Tibial artery (tissue), 4 donors: ENCODE results near the gene CKAP5.

Experiments used
- DNase-seq, 2 donors: peaks; one replicate each; pipeline ENCODE4 v3.0.0-alpha.2; 2019
- H3K27ac ChIP-seq, 2 donors: fragments of 200-600 bp; sonication (generic) in 1 of 2; 1 replicate in 1 of 2; 2 replicates in 1 of 2; pipeline ENCODE4 v1.5.1; 2018 to 2019; ENCODE audit warnings: mild to moderate bottlenecking in 1 of 2
- H3K27me3 ChIP-seq, 2 donors: fragments of 200-600 bp; sonication (generic) in 1 of 2; one replicate each; pipeline versions ENCODE4 v1.5.1 to v1.6.0; 2016 to 2019
- H3K36me3 ChIP-seq, 3 donors: fragments of 200-600 bp; sonication (generic) in 2 of 3; one replicate each; pipeline ENCODE4 v1.5.1; 2016 to 2019; ENCODE audit warnings: mild to moderate bottlenecking in 2 of 3
- H3K4me1 ChIP-seq, 4 donors: fragments of 200-600 bp; sonication (generic) in 2 of 4; 1 replicate in 3 of 4; 2 replicates in 1 of 4; pipeline ENCODE4 v1.5.1; 2016 to 2019
- H3K4me3 ChIP-seq, 2 donors: fragments of 200-600 bp; sonication (generic) in 1 of 2; 1 replicate in 1 of 2; 2 replicates in 1 of 2; pipeline ENCODE4 v1.5.1; 2018 to 2019; ENCODE audit warnings: mild to moderate bottlenecking in 2 of 2
- H3K9me3 ChIP-seq, 3 donors: fragments of 200-600 bp; sonication (generic) in 1 of 3; one replicate each; pipeline ENCODE4 v1.5.1; 2016 to 2019
- CTCF ChIP-seq, 2 experiments: fragments of 200-600 bp in 1 of 2; fragments of 450-650 bp in 1 of 2; IDR thresholded peaks; one replicate each; pipeline ENCODE4 v1.5.1; 2017 to 2019; ENCODE audit warnings: antibody characterized with exemption in 2 of 2, mild to moderate bottlenecking in 1 of 2, moderate library complexity in 1 of 2
- intact Hi-C: fragments of 100-400 bp; cut with DNase I; formaldehyde crosslinking; loops from one replicate; pipeline ENCODE4 v1.15.0; 2023; ENCODE audit warnings: low total_unique reads

CKAP5 gene

GRCh38 chr11:46705070-46705688 is 140.9 kb downstream of the CKAP5 start:
- H3K4me3 ChIP-seq, result no peak overlapping the region
- TF ChIP-seq CTCF (IDR thresholded peaks at IDR 0.05), result no peak
- H3K9me3 ChIP-seq, result no peaks in the 10 kb centered on the region
- no peak overlapping the region for H3K27ac ChIP-seq
- DNase-seq, result no peak
- peaks cover 0 to 24% (median 17%) of the 10 kb centered on the region in 4 donors for H3K4me1 ChIP-seq
- H3K36me3 ChIP-seq, result peaks cover 33 to 67% (median 55%) of the 10 kb centered on the region in 3 donors
- H3K27me3 ChIP-seq, result no peaks in the 10 kb centered on the region
- intact Hi-C loops, result no loop called here

- intact Hi-C loops, result no loop called here
- Histone ChIP-seq H3K27ac (peak overlapping the region; percentile 78 to 92), H3K9me3 (no peaks in the 10 kb centered on the region), H3K4me3 (peak overlapping the region; percentile 70 to 91), H3K4me1 (peaks cover 0 to 57% (median 52%) of the 10 kb centered on the region in 4 donors), H3K36me3 (peaks cover 24 to 46% (median 38%) of the 10 kb centered on the region in 3 donors), H3K27me3 (no peaks in the 10 kb centered on the region)
- TF ChIP-seq CTCF (IDR thresholded peaks at IDR 0.05), result no peak
- DNase-seq, result no peak
These were observed 144.9 kb downstream of the CKAP5 start for GRCh38 chr11:46701078-46701654.

- Histone ChIP-seq H3K27ac (peak within 1 kb of the TSS; percentile 78 to 92), H3K36me3 (peaks cover 22 to 46% (median 38%) of the 10 kb centered on the region in 3 donors), H3K4me3 (peak within 1 kb of the TSS; percentile 70 to 91), H3K9me3 (no peaks in the 10 kb centered on the region), H3K27me3 (no peaks in the 10 kb centered on the region), H3K4me1 (peaks cover 0 to 64% (median 59%) of the 10 kb centered on the region in 4 donors)
- TF ChIP-seq CTCF (IDR thresholded peaks at IDR 0.05), result no peak
- intact Hi-C loops, result no loop called here
- peak; percentile 99 to 100 for DNase-seq
These were observed 145.6 kb downstream of the CKAP5 start, which contains the start of the genes ARHGAP1 and ZNF408 for GRCh38 chr11:46700241-46701077. Gene ARHGAP1, minus strand, starts transcription at chr11:46700619. Its CDS starts 4,512 bp downstream, at chr11:46696107. Gene ZNF408, plus strand, starts transcription at chr11:46701031. Its CDS starts 17 bp downstream, at chr11:46701048.

GRCh38 chr11:46698597-46698996 is 147.5 kb downstream of the CKAP5 start:
- H3K36me3 ChIP-seq, result peaks cover 12 to 46% (median 39%) of the 10 kb centered on the region in 3 donors
- H3K27me3 ChIP-seq, result no peaks in the 10 kb centered on the region
- no peak for TF ChIP-seq CTCF (IDR thresholded peaks at IDR 0.05)
- H3K4me1 ChIP-seq, result peaks cover 10 to 83% (median 77%) of the 10 kb centered on the region in 4 donors
- peak overlapping the region in 1 of 2 donors; percentile 91 for H3K4me3 ChIP-seq
- H3K27ac ChIP-seq, result peak overlapping the region; percentile 78 to 92
- intact Hi-C loops, result no loop called here
- no peak for DNase-seq
- H3K9me3 ChIP-seq, result no peaks in the 10 kb centered on the region

GRCh38 chr11:46697723-46698122 is 148.4 kb downstream of the CKAP5 start:
- Histone ChIP-seq H3K27ac (peak overlapping the region; percentile 78 to 92), H3K4me1 (peaks cover 13 to 87% (median 79%) of the 10 kb centered on the region in 4 donors), H3K27me3 (no peaks in the 10 kb centered on the region), H3K9me3 (no peaks in the 10 kb centered on the region), H3K36me3 (peaks cover 12 to 45% (median 40%) of the 10 kb centered on the region in 3 donors), H3K4me3 (peak overlapping the region in 1 of 2 donors; percentile 23)
- no peak for TF ChIP-seq CTCF (IDR thresholded peaks at IDR 0.05)
- intact Hi-C loops, result no loop called here
- no peak for DNase-seq
